K562 treated with DMSO at 1 percent for 24 hours (cell line): ENCODE results near the gene XBP1. TPM values are rescaled to one million over a fixed set of nuclear protein-coding genes. Genes with fewer than 3 reads are reported as not detected.

Experiments used
- total RNA-seq: library from RNA; unstranded; fragments of 300-600 nt; gene quantifications from 2 replicates; pipeline ENCODE4 v1.2.3, GENCODE V29; 2022; ENCODE audit warnings: low read depth; ENCODE audit not compliant: insufficient read depth

Gene XBP1
- total RNA-seq: 148 and 162 TPM in 2 replicates

GRCh38 chr22:28800308-28801041, at the start of gene XBP1:
XBP1 (minus strand) TSS chr22:28800569.

GRCh38 chr22:28772633-28773460, 27.5 kb downstream of the XBP1 start, which contains the start of gene CCDC117:
CCDC117 (plus strand) TSS chr22:28772695; CDS start chr22:28772850, 155 bp downstream.

Other genes starting within 250 kb of the XBP1 start
- 13.4 and 21.5 TPM in 2 replicates for gene TTC28, start 120.7 kb downstream of the XBP1 start, total RNA-seq
- gene CHEK2, start 58.7 kb downstream of the XBP1 start, total RNA-seq: 52.0 and 52.1 TPM in 2 replicates
- gene HSCB, start 58.5 kb downstream of the XBP1 start, total RNA-seq: 10.0 and 12.6 TPM in 2 replicates
- 14.3 and 16.0 TPM in 2 replicates for gene CCDC117, start 27.9 kb downstream of the XBP1 start, total RNA-seq
- gene ZNRF3, start 83.0 kb upstream of the XBP1 start, total RNA-seq: 3.6 and 4.3 TPM in 2 replicates